Osteoblast (primary cell): ENCODE results near the gene NEURL2. TPM values are rescaled to one million over a fixed set of nuclear protein-coding genes. Genes with fewer than 3 reads are reported as not detected.

Source experiments
- DNase-seq: peaks from one replicate; pipeline ENCODE4 v3.0.0; 2011; ENCODE audit warnings: low spot score, mixed read lengths; ENCODE audit not compliant: insufficient read length; ENCODE audit errors: missing footprints
- H2AFZ ChIP-seq: 2 replicates; pipeline ENCODE4 v1.6.0; 2011; ENCODE audit warnings: mild to moderate bottlenecking, low read length
- H3K27ac ChIP-seq: 2 replicates; pipeline ENCODE4 v1.5.1; 2011; ENCODE audit warnings: mild to moderate bottlenecking, low read depth, low read length, moderate library complexity
- H3K27me3 ChIP-seq: 2 replicates; pipeline ENCODE4 v1.6.0; 2012; ENCODE audit warnings: mild to moderate bottlenecking, control low read depth, inconsistent platforms, low read length, moderate library complexity; ENCODE audit not compliant: insufficient read depth
- H3K36me3 ChIP-seq: 2 replicates; pipeline ENCODE4 v1.5.1; 2011; ENCODE audit warnings: mild to moderate bottlenecking, low read length, control low read depth, moderate library complexity; ENCODE audit not compliant: insufficient read depth
- H3K4me1 ChIP-seq: 2 replicates; pipeline ENCODE4 v1.5.1; 2011; ENCODE audit warnings: mild to moderate bottlenecking, low read length, control low read depth, moderate library complexity; ENCODE audit not compliant: insufficient read depth
- H3K4me2 ChIP-seq: 2 replicates; pipeline ENCODE4 v1.6.0; 2011; ENCODE audit warnings: mild to moderate bottlenecking, low read length; ENCODE audit not compliant: insufficient read depth
- H3K4me3 ChIP-seq: fragments of 200-600 bp; sonication (generic); 3 replicates; pipeline ENCODE4 v1.5.1; 2012; ENCODE audit warnings: mild to moderate bottlenecking, low read length, inconsistent platforms; ENCODE audit not compliant: insufficient read depth
- H3K79me2 ChIP-seq: 2 replicates; pipeline ENCODE4 v1.6.0; 2012; ENCODE audit warnings: mild to moderate bottlenecking, low read length, control low read depth, inconsistent platforms; ENCODE audit not compliant: insufficient read depth
- H3K9me3 ChIP-seq: 2 replicates; pipeline ENCODE4 v1.5.1; 2011; ENCODE audit warnings: low read depth, low read length, control low read depth
- H4K20me1 ChIP-seq: 2 replicates; pipeline ENCODE4 v1.6.0; 2012; ENCODE audit warnings: mild to moderate bottlenecking, low read length, control low read depth; ENCODE audit not compliant: insufficient read depth
- CTCF ChIP-seq: IDR thresholded peaks from 2 replicates; pipeline ENCODE4 v1.5.1; 2011; ENCODE audit warnings: mild to moderate bottlenecking, low read depth, low read length, moderate library complexity; ENCODE audit errors: extremely low read depth
- total RNA-seq: library from RNA; depleted of rRNA; stranded (reverse); fragments of >200 nt; gene quantifications from 2 replicates; pipeline ENCODE4 v1.2.3, GENCODE V29; 2012

The NEURL2 gene
- total RNA-seq, 1 donor = 4.7 TPM

GRCh38 chr20:45909817-45910669 is 19.0 kb upstream of the NEURL2 start:
- Histone ChIP-seq H3K4me3 (peak overlapping the region; percentile 16), H3K27me3 (no peaks in the 10 kb centered on the region), H4K20me1 (no peaks in the 10 kb centered on the region), H3K9me3 (no peaks in the 10 kb centered on the region), H3K4me2 (peak overlapping the region; percentile 52), H3K36me3 (no peaks in the 10 kb centered on the region), H3K4me1 (peaks cover 27% of the 10 kb centered on the region), H3K79me2 (no peaks in the 10 kb centered on the region), H3K27ac (no peak overlapping the region), H2AFZ (peak overlapping the region; percentile 40)
- no peak for TF ChIP-seq CTCF
- DNase-seq = no peak

GRCh38 chr20:45909336-45909808 is 18.4 kb upstream of the NEURL2 start:
- no peaks in the 10 kb centered on the region for H4K20me1 ChIP-seq
- no peaks in the 10 kb centered on the region for H3K27me3 ChIP-seq
- H3K4me2 ChIP-seq = no peak overlapping the region
- H3K36me3 ChIP-seq = no peaks in the 10 kb centered on the region
- no peak overlapping the region for H3K27ac ChIP-seq
- TF ChIP-seq CTCF = no peak
- H3K79me2 ChIP-seq = no peaks in the 10 kb centered on the region
- H3K4me3 ChIP-seq = no peak overlapping the region
- H3K9me3 ChIP-seq = no peaks in the 10 kb centered on the region
- DNase-seq = no peak
- H3K4me1 ChIP-seq = peaks cover 27% of the 10 kb centered on the region
- no peak overlapping the region for H2AFZ ChIP-seq

GRCh38 chr20:45908084-45908483 is 17.1 kb upstream of the NEURL2 start:
- Histone ChIP-seq H3K27ac (no peak overlapping the region), H4K20me1 (no peaks in the 10 kb centered on the region), H2AFZ (no peak overlapping the region), H3K79me2 (no peaks in the 10 kb centered on the region), H3K9me3 (no peaks in the 10 kb centered on the region), H3K36me3 (no peaks in the 10 kb centered on the region), H3K4me3 (no peak overlapping the region), H3K4me1 (peaks cover 27% of the 10 kb centered on the region), H3K4me2 (no peak overlapping the region), H3K27me3 (no peaks in the 10 kb centered on the region)
- no peak for DNase-seq
- no peak for TF ChIP-seq CTCF

GRCh38 chr20:45907219-45907948 is 16.4 kb upstream of the NEURL2 start:
- Histone ChIP-seq H3K4me3 (no peak overlapping the region), H3K9me3 (no peaks in the 10 kb centered on the region), H3K36me3 (no peaks in the 10 kb centered on the region), H4K20me1 (no peaks in the 10 kb centered on the region), H2AFZ (no peak overlapping the region), H3K4me1 (peaks cover 25% of the 10 kb centered on the region), H3K4me2 (no peak overlapping the region), H3K27ac (no peak overlapping the region), H3K27me3 (no peaks in the 10 kb centered on the region), H3K79me2 (no peaks in the 10 kb centered on the region)
- DNase-seq = no peak
- TF ChIP-seq CTCF = no peak
